K562 (cell line): ENCODE measurements around the gene TBX1. TPM values are rescaled to one million over a fixed set of nuclear protein-coding genes. Genes with fewer than 3 reads are reported as not detected.

ENCODE experiments used
- CBX8 ChIP-seq: fragments of 200-600 bp; sonication (generic); IDR thresholded peaks from 2 replicates; pipeline ENCODE4 v1.6.1; 2012; ENCODE audit warnings: borderline replicate concordance, mixed run types, low read depth, mild to moderate bottlenecking, moderate library complexity, mixed read lengths, low read length, control low read depth, inconsistent platforms; ENCODE audit not compliant: poor library complexity, severe bottlenecking; ENCODE audit errors: extremely low read depth
- COPS2 ChIP-seq: fragments of 450-650 bp; conservative IDR thresholded peaks from 2 replicates; pipeline ENCODE4 v1.6.1; 2016; ENCODE audit warnings: mild to moderate bottlenecking, moderate library complexity
- GTF2A2 ChIP-seq: IDR thresholded peaks from 2 replicates; pipeline ENCODE4 v1.6.1; 2016; ENCODE audit warnings: mild to moderate bottlenecking, missing genetic modification characterization, missing compliant biosample characterization
- HLTF ChIP-seq: fragments of 450-650 bp; IDR thresholded peaks from 2 replicates; pipeline ENCODE4 v1.6.1; 2016
- HNRNPUL1 ChIP-seq: fragments of 200-400 bp; formaldehyde crosslinking; IDR thresholded peaks from 2 replicates; pipeline ENCODE4 v1.6.1; 2017; ENCODE audit warnings: low read length
- KDM2B ChIP-seq: fragments of 250-450 bp; sonication (Bioruptor Pico); IDR thresholded peaks from 2 replicates; pipeline ENCODE4 v1.8.0; 2021; ENCODE audit warnings: mild to moderate bottlenecking, moderate library complexity
- POLR2AphosphoS5 ChIP-seq: IDR thresholded peaks from 2 replicates; pipeline ENCODE4 v1.6.1; 2011; ENCODE audit warnings: mild to moderate bottlenecking, low read depth, low read length, moderate library complexity; ENCODE audit not compliant: control insufficient read depth, insufficient read depth
- RBBP5 ChIP-seq: fragments of 200-600 bp; sonication (generic); IDR thresholded peaks from 2 replicates; pipeline ENCODE4 v1.6.1; 2012; ENCODE audit warnings: borderline replicate concordance, mild to moderate bottlenecking, low read length, control low read depth, inconsistent platforms; ENCODE audit not compliant: insufficient read depth, poor library complexity, severe bottlenecking
- TCFL5 ChIP-seq: fragments of 250-450 bp; sonication (Bioruptor Pico); conservative IDR thresholded peaks from 2 replicates; pipeline ENCODE4 v1.6.1; 2021; ENCODE audit warnings: mild to moderate bottlenecking, moderate library complexity, matching md5 sums
- XRCC5 ChIP-seq: fragments of 200-400 bp; formaldehyde crosslinking; IDR thresholded peaks from 2 replicates; pipeline ENCODE4 v1.6.1; 2017; ENCODE audit warnings: low read depth, mild to moderate bottlenecking, low read length
- YY1 ChIP-seq, 3 experiments: IDR thresholded peaks; 2 replicates each; pipeline ENCODE4 v1.6.1; 2011; ENCODE audit warnings: low read length in 2 of 3, mild to moderate bottlenecking in 2 of 3, moderate library complexity in 2 of 3, borderline replicate concordance in 1 of 3, control low read depth in 1 of 3, low read depth in 1 of 3; ENCODE audit not compliant: insufficient read depth in 3 of 3, insufficient replicate concordance in 2 of 3, control insufficient read depth in 1 of 3, insufficient read length in 1 of 3; ENCODE audit errors: extremely low read depth in 1 of 3
- ZBTB33 ChIP-seq: sonication (generic); formaldehyde crosslinking; IDR thresholded peaks from 2 replicates; pipeline ENCODE4 v1.8.1; 2023; ENCODE audit warnings: mild to moderate bottlenecking, missing genetic modification reagents
- ZNF239 ChIP-seq: fragments of 250-450 bp; sonication (Bioruptor Pico); IDR thresholded peaks from 2 replicates; pipeline ENCODE4 v1.4.0; 2020; ENCODE audit warnings: mild to moderate bottlenecking
- ZNF277 ChIP-seq: fragments of 250-450 bp; sonication (Bioruptor Pico); IDR thresholded peaks from 2 replicates; pipeline ENCODE4 v1.8.0; 2022; ENCODE audit warnings: inconsistent platforms, mild to moderate bottlenecking, moderate library complexity, borderline replicate concordance
- ZNF518B ChIP-seq: fragments of 250-450 bp; sonication (Bioruptor Pico); IDR thresholded peaks from 2 replicates; pipeline ENCODE4 v1.5.0; 2021; ENCODE audit warnings: mild to moderate bottlenecking, moderate library complexity
- ZNF584 ChIP-seq: fragments of 200-800 bp; sonication (Bioruptor generic); IDR thresholded peaks from 2 replicates; pipeline ENCODE4 v1.6.1; 2016; ENCODE audit warnings: low read depth, mild to moderate bottlenecking, missing genetic modification characterization, missing compliant biosample characterization
- ZNF764 ChIP-seq: fragments of 250-450 bp; sonication (Bioruptor Pico); IDR thresholded peaks from 2 replicates; pipeline ENCODE4 v1.4.0; 2020; ENCODE audit warnings: low read depth, mild to moderate bottlenecking, moderate library complexity
- ZSCAN29 ChIP-seq: fragments of 450-650 bp; IDR thresholded peaks from 2 replicates; pipeline ENCODE4 v1.6.1; 2017
- polyA plus RNA-seq, 8 experiments: library from polyadenylated mRNA; depleted of rRNA in 4 of 8; stranded (reverse) in 5 of 8; unstranded in 3 of 8; fragments of >200 nt; fragmentation: Nextera tagmentation in 2 of 8; fragmentation: Illumina TruSeq in 1 of 8; extraction: Ambion mirVana in 2 of 8; extraction: Trizol in 1 of 8; gene quantifications; 2 replicates each; pipeline versions ENCODE4 v1.2.1 to v1.2.3, GENCODE V29; 2011 to 2014; ENCODE audit warnings: inconsistent platforms in 1 of 8, missing spikeins in 1 of 8
- total RNA-seq, 7 experiments: library from RNA; depleted of rRNA in 6 of 7; stranded (reverse); fragments of >200 nt in 6 of 7; fragmentation: Illumina TruSeq in 2 of 7; extraction: Trizol in 2 of 7; gene quantifications; 2 replicates each; pipeline versions ENCODE4 v1.2.1 to v1.2.3, GENCODE V29; 2011 to 2021; ENCODE audit warnings: low replicate concordance in 1 of 7
- TF ChIP-seq, protein P1 (sequence below), 2 experiments: fragments of 200-800 bp in 1 of 2; sonication (Bioruptor generic) in 1 of 2; sonication (generic) in 1 of 2; formaldehyde crosslinking in 1 of 2; IDR thresholded peaks in 1 of 2; conservative IDR thresholded peaks in 1 of 2; 2 replicates each; pipeline versions ENCODE4 v1.5.0 to v1.6.1; 2016 to 2020; ENCODE audit warnings: missing compliant biosample characterization in 1 of 2, missing genetic modification characterization in 1 of 2, missing genetic modification reagents in 1 of 2

The TBX1 gene
- total and polyA plus RNA-seq, 9 of the 15 experiments (the other 6 are each of a cell fraction or from before 2014, with no cell fraction given): 0.07 to 35.0 (median 3.9) TPM

- TF ChIP-seq COPS2 (no peak), ZNF584 (CRISPR knock-in tag) (no peak), YY1 (IDR thresholded peaks at IDR 0.05; ENCODE audit: borderline replicate concordance in 1 of 3, control insufficient read depth in 1 of 3, extremely low read depth in 1 of 3, insufficient read depth in 3 of 3, insufficient read length in 1 of 3, insufficient replicate concordance in 2 of 3, low read depth in 1 of 3, low read length in 2 of 3) (peak in 1 of 3 experiments; percentile 19), POLR2AphosphoS5 (no peak), ZNF239 (no peak), RBBP5 (no peak), XRCC5 (no peak), KDM2B (CRISPR knock-in tag) (peak; percentile 11; the same call in 1 of the 2 replicates), ZNF518B (CRISPR knock-in tag) (no peak), ZBTB33 (CRISPR knock-in tag) (no peak), ZNF277 (CRISPR knock-in tag) (no peak), TCFL5 (CRISPR knock-in tag) (no peak), HNRNPUL1 (0 out of 2 replicates have a peak, but pooled peaks have one; percentile 26), GTF2A2 (tag) (peak; percentile 67; the same call in 1 of the 2 replicates), ZSCAN29 (no peak), HLTF (no peak), CBX8 (no peak), ZNF764 (no peak)
- TF ChIP-seq, protein P1, sequence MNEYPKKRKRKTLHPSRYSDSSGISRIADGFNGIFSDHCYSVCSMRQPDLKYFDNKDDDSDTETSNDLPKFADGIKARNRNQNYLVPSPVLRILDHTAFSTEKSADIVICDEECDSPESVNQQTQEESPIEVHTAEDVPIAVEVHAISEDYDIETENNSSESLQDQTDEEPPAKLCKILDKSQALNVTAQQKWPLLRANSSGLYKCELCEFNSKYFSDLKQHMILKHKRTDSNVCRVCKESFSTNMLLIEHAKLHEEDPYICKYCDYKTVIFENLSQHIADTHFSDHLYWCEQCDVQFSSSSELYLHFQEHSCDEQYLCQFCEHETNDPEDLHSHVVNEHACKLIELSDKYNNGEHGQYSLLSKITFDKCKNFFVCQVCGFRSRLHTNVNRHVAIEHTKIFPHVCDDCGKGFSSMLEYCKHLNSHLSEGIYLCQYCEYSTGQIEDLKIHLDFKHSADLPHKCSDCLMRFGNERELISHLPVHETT (CRISPR knock-in tag; conservative IDR thresholded peaks at IDR 0.05 in 1 of 2, IDR thresholded peaks at IDR 0.05 in 1 of 2): no peak
Observed at GRCh38 chr22:19774628-19775027, 14.1 kb downstream of the TBX1 start (continued).
